H9 (cell line): Measurements from ENCODE around the gene ADAMTSL2. TPM values are rescaled to one million over a fixed set of nuclear protein-coding genes. Genes with fewer than 3 reads are reported as not detected.

Experiments used
- DNase-seq: peaks from one replicate; pipeline ENCODE4 v3.0.0-alpha.2; 2017
- H2AFZ ChIP-seq: one replicate; pipeline ENCODE4 v1.6.1; 2013; ENCODE audit warnings: mild to moderate bottlenecking, low read length, control low read depth, moderate library complexity
- H2AK5ac ChIP-seq: 2 replicates; pipeline ENCODE4 v1.6.1; 2013; ENCODE audit warnings: low read length, control low read depth, mixed read lengths; ENCODE audit not compliant: insufficient read length
- H2BK120ac ChIP-seq: one replicate; pipeline ENCODE4 v1.6.1; 2013; ENCODE audit warnings: low read depth, mild to moderate bottlenecking, low read length, control low read depth, inconsistent platforms; ENCODE audit not compliant: poor library complexity, severe bottlenecking
- H2BK12ac ChIP-seq: 2 replicates; pipeline ENCODE4 v1.6.1; 2013; ENCODE audit warnings: low read length, control low read depth, mixed read lengths, low read depth; ENCODE audit not compliant: insufficient read length
- H2BK15ac ChIP-seq: 2 replicates; pipeline ENCODE4 v1.6.1; 2013; ENCODE audit warnings: low read depth, low read length, control low read depth
- H2BK20ac ChIP-seq: one replicate; pipeline ENCODE4 v1.6.1; 2013; ENCODE audit warnings: low read depth, mild to moderate bottlenecking, low read length, control low read depth, inconsistent platforms; ENCODE audit not compliant: poor library complexity, severe bottlenecking
- H2BK5ac ChIP-seq: 2 replicates; pipeline ENCODE4 v1.6.1; 2013; ENCODE audit warnings: low read length, control low read depth, mixed read lengths; ENCODE audit not compliant: insufficient read length
- H3K14ac ChIP-seq: 2 replicates; pipeline ENCODE4 v1.6.1; 2013; ENCODE audit warnings: low read length, control low read depth; ENCODE audit not compliant: insufficient read depth
- H3K18ac ChIP-seq: 2 replicates; pipeline ENCODE4 v1.6.1; 2013; ENCODE audit warnings: low read depth, mild to moderate bottlenecking, mixed read lengths, low read length, control low read depth; ENCODE audit not compliant: insufficient read length
- H3K23ac ChIP-seq: 2 replicates; pipeline ENCODE4 v1.6.1; 2013; ENCODE audit warnings: low read length, control low read depth, mixed read lengths, low read depth; ENCODE audit not compliant: insufficient read length
- H3K23me2 ChIP-seq: 2 replicates; pipeline ENCODE4 v1.6.1; 2013; ENCODE audit warnings: low read depth, mild to moderate bottlenecking, mixed read lengths, low read length, control low read depth; ENCODE audit not compliant: insufficient read length, poor library complexity, severe bottlenecking
- H3K27ac ChIP-seq: 2 replicates; pipeline ENCODE4 v1.5.1; 2013; ENCODE audit warnings: low read length, control low read depth, mixed read lengths, low read depth; ENCODE audit not compliant: insufficient read length
- H3K27me3 ChIP-seq: 2 replicates; pipeline ENCODE4 v1.6.1; 2013; ENCODE audit warnings: low read length, control low read depth, inconsistent platforms; ENCODE audit not compliant: insufficient read depth
- H3K4ac ChIP-seq: 2 replicates; pipeline ENCODE4 v1.6.1; 2013; ENCODE audit warnings: low read depth, mild to moderate bottlenecking, control low read depth, inconsistent platforms, low read length, moderate library complexity
- H3K4me1 ChIP-seq: 2 replicates; pipeline ENCODE4 v1.6.1; 2013; ENCODE audit warnings: low read length, control low read depth, inconsistent platforms; ENCODE audit not compliant: insufficient read depth
- H3K4me2 ChIP-seq: 2 replicates; pipeline ENCODE4 v1.6.1; 2013; ENCODE audit warnings: low read length, control low read depth, mixed read lengths; ENCODE audit not compliant: insufficient read length, insufficient read depth
- H3K56ac ChIP-seq: 2 replicates; pipeline ENCODE4 v1.6.1; 2013; ENCODE audit warnings: low read depth, mild to moderate bottlenecking, mixed read lengths, low read length, control low read depth; ENCODE audit not compliant: insufficient read length
- H3K79me1 ChIP-seq: 2 replicates; pipeline ENCODE4 v1.6.1; 2013; ENCODE audit warnings: low read depth, mild to moderate bottlenecking, moderate library complexity, low read length, control low read depth, inconsistent platforms; ENCODE audit not compliant: insufficient read depth, poor library complexity, severe bottlenecking
- H3K79me2 ChIP-seq: 2 replicates; pipeline ENCODE4 v1.6.1; 2013; ENCODE audit warnings: low read length, control low read depth, inconsistent platforms; ENCODE audit not compliant: insufficient read depth
- H3K9ac ChIP-seq: 2 replicates; pipeline ENCODE4 v1.6.1; 2013; ENCODE audit warnings: low read length, control low read depth, mixed read lengths; ENCODE audit not compliant: insufficient read length; ENCODE audit errors: extremely low read depth
- H3K9me3 ChIP-seq: one replicate; pipeline ENCODE4 v1.6.1; 2013; ENCODE audit warnings: low read depth, low read length, inconsistent platforms; ENCODE audit not compliant: control insufficient read depth
- H3T11ph ChIP-seq: one replicate; pipeline ENCODE4 v1.6.1; 2013; ENCODE audit warnings: mild to moderate bottlenecking, low read length, control low read depth, inconsistent platforms
- H4K20me1 ChIP-seq: one replicate; pipeline ENCODE4 v1.6.1; 2013; ENCODE audit not compliant: control insufficient read depth, insufficient read length, insufficient read depth
- H4K5ac ChIP-seq: 2 replicates; pipeline ENCODE4 v1.6.1; 2013; ENCODE audit warnings: low read depth, mild to moderate bottlenecking, mixed read lengths, low read length, control low read depth; ENCODE audit not compliant: insufficient read length
- H4K8ac ChIP-seq: replicated peaks from 2 replicates; pipeline ENCODE4 v1.6.1; 2013; ENCODE audit warnings: low read length, control low read depth, mixed read lengths, low read depth; ENCODE audit not compliant: insufficient read length
- H4K91ac ChIP-seq: 2 replicates; pipeline ENCODE4 v1.6.1; 2013; ENCODE audit warnings: low read depth, mild to moderate bottlenecking, moderate library complexity, mixed read lengths, low read length, control low read depth; ENCODE audit not compliant: insufficient read length
- H3K27ac Mint-ChIP-seq, 3 experiments: 2 replicates in 2 of 3; 3 replicates in 1 of 3; pipeline ENCODE4 v1.8.0; 2020 to 2021; ENCODE audit warnings: mixed read lengths in 3 of 3, mild to moderate bottlenecking in 1 of 3, moderate library complexity in 1 of 3
- H3K27me3 Mint-ChIP-seq: 2 replicates; pipeline ENCODE4 v1.8.0; 2021; ENCODE audit warnings: low read depth, mild to moderate bottlenecking, moderate library complexity, mixed read lengths
- H3K36me3 Mint-ChIP-seq, 3 experiments: 2 replicates in 2 of 3; 3 replicates in 1 of 3; pipeline ENCODE4 v1.8.0; 2020 to 2021; ENCODE audit warnings: low read depth in 3 of 3, mixed read lengths in 3 of 3; ENCODE audit not compliant: insufficient read depth in 1 of 3
- H3K4me1 Mint-ChIP-seq, 2 experiments: 2 replicates each; pipeline ENCODE4 v1.8.0; 2020; ENCODE audit warnings: mixed read lengths in 2 of 2
- H3K4me3 Mint-ChIP-seq, 2 experiments: 2 replicates in 1 of 2; 3 replicates in 1 of 2; pipeline ENCODE4 v1.8.0; 2020 to 2021; ENCODE audit warnings: mild to moderate bottlenecking in 2 of 2, mixed read lengths in 2 of 2, moderate library complexity in 1 of 2
- H3K9me3 Mint-ChIP-seq, 2 experiments: 2 replicates in 1 of 2; 3 replicates in 1 of 2; pipeline ENCODE4 v1.8.0; 2020; ENCODE audit warnings: mild to moderate bottlenecking in 2 of 2, mixed read lengths in 2 of 2, moderate library complexity in 1 of 2
- CTCF ChIP-seq: fragments of 200-600 bp; sonication (generic); conservative IDR thresholded peaks from 3 replicates; pipeline ENCODE4 v1.8.0; 2021; ENCODE audit warnings: antibody characterized with exemption, mild to moderate bottlenecking
- WGBS: extraction: QIAGEN DNeasy Blood & Tissue Kit; methylation state at CpG from one replicate; pipeline ENCODE4 v1.1.7; 2013; ENCODE audit warnings: missing lambda C conversion rate, low lambda C conversion rate, mixed read lengths; ENCODE audit not compliant: insufficient read length; ENCODE audit errors: extremely low coverage; 5-methylcytosine and 5-hydroxymethylcytosine counted together
- total RNA-seq: library from RNA; stranded (reverse); gene quantifications from 2 replicates; pipeline ENCODE4 v1.2.1, GENCODE V29; 2021

Gene ADAMTSL2
- total RNA-seq, 1 experiment from 2014 or later, result 0.61 TPM

- no peak overlapping the region for H4K8ac ChIP-seq
- no peak overlapping the region for H4K5ac ChIP-seq
- no peak overlapping the region for H4K91ac ChIP-seq
- H3K79me2 ChIP-seq, result no peaks in the 10 kb centered on the region
- no peak overlapping the region for H2AFZ ChIP-seq
- H3K36me3 Mint-ChIP-seq, result no peaks in the 10 kb centered on the region
- no peaks in the 10 kb centered on the region for H3K9me3 Mint-ChIP-seq
- no peak overlapping the region for H3K23ac ChIP-seq
- no CpG with 5 or more reads among the region's 17 CpGs for WGBS
- H3K56ac ChIP-seq, result no peak overlapping the region
- no peak overlapping the region for H3K14ac ChIP-seq
- no peak overlapping the region for H3K27ac Mint-ChIP-seq
- no peak overlapping the region for H2AK5ac ChIP-seq
- H2BK120ac ChIP-seq, result no peak overlapping the region
- H2BK15ac ChIP-seq, result no peak overlapping the region
- H2BK5ac ChIP-seq, result no peak overlapping the region
- peaks cover 5 to 33% of the 10 kb centered on the region in 2 experiments; a peak in 3 of 4 replicates for H3K4me1 Mint-ChIP-seq
- H4K20me1 ChIP-seq, result no peaks in the 10 kb centered on the region
- H3K27me3 Mint-ChIP-seq, result peaks cover 43% of the 10 kb centered on the region
- H3K4me3 Mint-ChIP-seq, result no peak overlapping the region
- no peak for TF ChIP-seq CTCF
- no peak overlapping the region for H2BK20ac ChIP-seq
- H3K23me2 ChIP-seq, result peaks cover 3% of the 10 kb centered on the region
- H3K4me1 ChIP-seq, result no peaks in the 10 kb centered on the region
- no peak overlapping the region for H3K4me2 ChIP-seq
- no peaks in the 10 kb centered on the region for H3K9me3 ChIP-seq
- no peak overlapping the region for H3K4ac ChIP-seq
- no peak for DNase-seq
- H3K18ac ChIP-seq, result no peak overlapping the region
- H3K9ac ChIP-seq, result no peak overlapping the region
- H3K79me1 ChIP-seq, result no peaks in the 10 kb centered on the region
- no peak overlapping the region for H3K27ac ChIP-seq
- H3K27me3 ChIP-seq, result peaks cover 8% of the 10 kb centered on the region; the same call in 1 of the 2 replicates
- no peak overlapping the region for H2BK12ac ChIP-seq
- H3T11ph ChIP-seq, result no peak overlapping the region
Measured at GRCh38 chr9:133605446-133605845, 70.9 kb downstream of the ADAMTSL2 start.
